Measurements from ENCODE around the gene CBLB. TPM values are rescaled to one million over a fixed set of nuclear protein-coding genes. Genes with fewer than 3 reads are reported as not detected.

Gene CBLB
- 36.6 and 60.7 TPM in 2 replicates for total RNA-seq (2014; rRNA removed; shearing (Covaris generic))
- 36.4 and 41.9 TPM in 2 replicates for polyA plus RNA-seq (2016; fragmentation: Nextera tagmentation; extraction: Ambion mirVana)

GRCh38 chr3:105868742-105869530, at the start of gene CBLB:
TSS of gene CBLB (minus strand) at chr3:105869012. CDS start at chr3:105867577, 1,435 bp downstream.
- peaks cover 23% of the 10 kb centered on the region; the same call in 1 of the 2 replicates for H3K36me3 ChIP-seq (ENCODE audit: low read depth)
- in situ Hi-C loops (cut with MboI): no loop called here
- H3K9me2 ChIP-seq (ENCODE audit: insufficient read depth): no peaks in the 10 kb centered on the region
- peak within 1 kb of the TSS; percentile 90 for H3K4me3 ChIP-seq
- H4K20me1 ChIP-seq (ENCODE audit: insufficient read depth): 0 out of 2 replicates have a peak, but pooled peaks cover 3% of the 10 kb centered on the region
- H3K27me3 ChIP-seq (replicated peaks; ENCODE audit: insufficient read depth): no peaks in the 10 kb centered on the region
- H2AFZ ChIP-seq: peak within 1 kb of the TSS; percentile 83
- TF ChIP-seq EZH2phosphoT487 (IDR thresholded peaks at IDR 0.05; ENCODE audit: insufficient read depth, low read depth) (no peak), EZH2 (IDR thresholded peaks at IDR 0.05; ENCODE audit: insufficient read depth, poor library complexity, severe bottlenecking) (no peak)
- H3K27ac ChIP-seq: peak within 1 kb of the TSS; percentile 95
- peaks cover 35% of the 10 kb centered on the region for H3K4me1 ChIP-seq (ENCODE audit: insufficient read depth)
- H3K9me3 ChIP-seq (ENCODE audit: low read depth): no peaks in the 10 kb centered on the region
- H3K79me2 ChIP-seq (ENCODE audit: insufficient read depth): peaks cover 63% of the 10 kb centered on the region
- peak within 1 kb of the TSS; percentile 99 for H3K4me2 ChIP-seq (ENCODE audit: unreplicated experiment)
- peak; percentile 99 for DNase-seq
- H3K9ac ChIP-seq: peak within 1 kb of the TSS; percentile 96
- WGBS, 2 experiments (ENCODE audit: low coverage in 1 of 2, low lambda C conversion rate in 2 of 2, missing lambda C conversion rate in 2 of 2): 1% methylated on average over 40 to 47 of the region's 68 CpGs
- peaks cover 42% of the 10 kb centered on the region for H3F3A ChIP-seq (ENCODE audit: insufficient read depth)

GRCh38 chr3:105916767-105917166, 48.0 kb upstream of the CBLB start:
- Histone ChIP-seq H3K27ac (no peak overlapping the region), H3K27me3 (replicated peaks; ENCODE audit: insufficient read depth) (no peaks in the 10 kb centered on the region), H3K36me3 (ENCODE audit: low read depth) (no peaks in the 10 kb centered on the region), H3K4me2 (ENCODE audit: unreplicated experiment) (no peak overlapping the region), H3F3A (ENCODE audit: insufficient read depth) (no peaks in the 10 kb centered on the region), H3K9me2 (ENCODE audit: insufficient read depth) (no peaks in the 10 kb centered on the region), H4K20me1 (ENCODE audit: insufficient read depth) (no peaks in the 10 kb centered on the region), H3K9me3 (ENCODE audit: low read depth) (no peaks in the 10 kb centered on the region), H3K4me1 (ENCODE audit: insufficient read depth) (no peaks in the 10 kb centered on the region), H3K79me2 (ENCODE audit: insufficient read depth) (no peaks in the 10 kb centered on the region), H2AFZ (no peak overlapping the region), H3K9ac (no peak overlapping the region), H3K4me3 (no peak overlapping the region)
- DNase-seq: no peak
- WGBS, 2 experiments (ENCODE audit: low coverage in 1 of 2, low lambda C conversion rate in 2 of 2, missing lambda C conversion rate in 2 of 2): 96% methylated on average over 2 of the region's 2 CpGs
- in situ Hi-C loops (cut with MboI): no loop called here
- no peak for TF ChIP-seq EZH2phosphoT487 (IDR thresholded peaks at IDR 0.05; ENCODE audit: insufficient read depth, low read depth)
- TF ChIP-seq EZH2 (IDR thresholded peaks at IDR 0.05; ENCODE audit: insufficient read depth, poor library complexity, severe bottlenecking): no peak

GRCh38 chr3:105915524-105915923, 46.7 kb upstream of the CBLB start:
- H4K20me1 ChIP-seq (ENCODE audit: insufficient read depth): no peaks in the 10 kb centered on the region
- in situ Hi-C loops (cut with MboI): no loop called here
- no peaks in the 10 kb centered on the region for H3K9me3 ChIP-seq (ENCODE audit: low read depth)
- H3K4me1 ChIP-seq (ENCODE audit: insufficient read depth): no peaks in the 10 kb centered on the region
- no peak overlapping the region for H3K4me3 ChIP-seq
- TF ChIP-seq EZH2 (IDR thresholded peaks at IDR 0.05; ENCODE audit: insufficient read depth, poor library complexity, severe bottlenecking) (no peak), EZH2phosphoT487 (IDR thresholded peaks at IDR 0.05; ENCODE audit: insufficient read depth, low read depth) (no peak)
- H3K9ac ChIP-seq: no peak overlapping the region
- H3K27me3 ChIP-seq (replicated peaks; ENCODE audit: insufficient read depth): no peaks in the 10 kb centered on the region
- peak; percentile 26 for DNase-seq
- no peaks in the 10 kb centered on the region for H3K79me2 ChIP-seq (ENCODE audit: insufficient read depth)
- H3K27ac ChIP-seq: no peak overlapping the region
- no peak overlapping the region for H3K4me2 ChIP-seq (ENCODE audit: unreplicated experiment)
- H3K36me3 ChIP-seq (ENCODE audit: low read depth): no peaks in the 10 kb centered on the region
- WGBS, 2 experiments (ENCODE audit: low coverage in 1 of 2, low lambda C conversion rate in 2 of 2, missing lambda C conversion rate in 2 of 2): 85 to 89% methylated on average over 2 of the region's 2 CpGs
- H2AFZ ChIP-seq: no peak overlapping the region
- H3K9me2 ChIP-seq (ENCODE audit: insufficient read depth): no peaks in the 10 kb centered on the region
- no peaks in the 10 kb centered on the region for H3F3A ChIP-seq (ENCODE audit: insufficient read depth)

DNA sequence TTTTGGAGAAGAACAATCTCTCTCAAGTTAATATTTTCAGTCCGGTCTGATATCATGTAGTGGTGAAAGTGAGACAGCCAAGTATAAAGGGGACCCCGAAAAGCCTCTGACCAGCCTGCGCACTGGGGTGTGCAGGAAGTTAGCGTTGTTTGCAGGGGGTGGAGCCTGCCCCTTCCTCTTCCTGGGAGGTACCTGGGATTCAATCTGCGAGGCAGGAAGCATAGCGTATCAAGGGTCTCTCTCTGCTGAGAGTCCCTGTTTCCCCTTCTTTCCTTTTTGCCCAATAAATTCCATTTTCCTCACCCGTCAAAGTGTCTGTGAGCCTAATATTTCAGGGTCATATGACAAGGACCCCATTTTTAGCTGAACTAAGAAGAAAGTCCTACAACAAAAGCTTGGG, 44.8 kb upstream of the CBLB start:
- no peaks in the 10 kb centered on the region for H3K79me2 ChIP-seq (ENCODE audit: insufficient read depth)
- H3K9ac ChIP-seq: no peak overlapping the region
- H3K9me3 ChIP-seq (ENCODE audit: low read depth): no peaks in the 10 kb centered on the region
- H3K4me1 ChIP-seq (ENCODE audit: insufficient read depth): no peaks in the 10 kb centered on the region
- H4K20me1 ChIP-seq (ENCODE audit: insufficient read depth): no peaks in the 10 kb centered on the region
- DNase-seq: no peak
- no peak overlapping the region for H3K27ac ChIP-seq
- in situ Hi-C loops (cut with MboI): no loop called here
- H3K36me3 ChIP-seq (ENCODE audit: low read depth): no peaks in the 10 kb centered on the region
- no peaks in the 10 kb centered on the region for H3K9me2 ChIP-seq (ENCODE audit: insufficient read depth)
- no peak for TF ChIP-seq EZH2phosphoT487 (IDR thresholded peaks at IDR 0.05; ENCODE audit: insufficient read depth, low read depth)
- TF ChIP-seq EZH2 (IDR thresholded peaks at IDR 0.05; ENCODE audit: insufficient read depth, poor library complexity, severe bottlenecking): no peak
- WGBS, 2 experiments (ENCODE audit: low coverage in 1 of 2, low lambda C conversion rate in 2 of 2, missing lambda C conversion rate in 2 of 2): 95 to 96% methylated on average over 7 of the region's 7 CpGs
- H3K4me2 ChIP-seq (ENCODE audit: unreplicated experiment): no peak overlapping the region
- no peaks in the 10 kb centered on the region for H3F3A ChIP-seq (ENCODE audit: insufficient read depth)
- no peak overlapping the region for H2AFZ ChIP-seq
- no peak overlapping the region for H3K4me3 ChIP-seq
- H3K27me3 ChIP-seq (replicated peaks; ENCODE audit: insufficient read depth): no peaks in the 10 kb centered on the region
